ENCODE measurements around the gene WDR5.

DNA sequence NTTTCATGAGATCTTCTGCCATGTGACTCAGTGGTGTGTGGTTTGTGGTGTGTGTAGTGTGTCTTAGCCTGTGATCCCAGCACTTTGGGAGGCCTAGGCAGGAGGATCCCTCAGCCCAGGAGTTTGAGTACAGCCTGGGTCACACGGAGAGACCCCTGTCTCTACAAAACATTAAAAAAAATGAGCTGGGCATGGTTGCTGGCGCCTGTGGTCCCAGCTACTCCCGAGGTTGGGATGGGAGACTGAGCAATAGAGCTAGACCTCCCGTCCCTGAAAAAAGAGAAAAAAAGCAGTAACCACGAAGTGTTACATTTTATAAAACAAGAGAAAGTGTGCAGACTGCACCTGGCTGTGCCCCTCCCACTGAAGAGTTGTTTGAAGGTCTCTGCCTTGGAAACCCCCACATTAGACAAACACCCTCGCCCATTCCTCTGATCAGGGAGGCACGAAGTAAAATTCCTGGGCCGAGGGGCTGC, 49.7 kb downstream of the WDR5 start:
- TF ChIP-seq POLR2AphosphoS5 (IDR thresholded peaks at IDR 0.05; ENCODE audit: low read depth, low read length) (no peak), POLR2A (IDR thresholded peaks at IDR 0.05; ENCODE audit: low read depth, low read length) (no peak)

All from GM12891 (cell line).